PFSK-1 (cell line): ENCODE data around the gene NKX2-8. TPM values are rescaled to one million over a fixed set of nuclear protein-coding genes. Genes with fewer than 3 reads are reported as not detected.

Experiments used
- FOXP2 ChIP-seq: optimal IDR thresholded peaks from 2 replicates; pipeline ENCODE3; 2011; ENCODE audit warnings: borderline replicate concordance, control low read depth, inconsistent platforms; ENCODE audit not compliant: insufficient read depth; ENCODE audit errors: extremely low read length, extremely low read depth
- POLR2AphosphoS5 ChIP-seq: IDR thresholded peaks from 2 replicates; pipeline ENCODE4 v1.6.1; 2012; ENCODE audit warnings: low read depth, mild to moderate bottlenecking, control low read depth, low read length, moderate library complexity
- REST ChIP-seq, 2 experiments: IDR thresholded peaks; 2 replicates each; pipeline versions ENCODE4 v1.6.1 to v1.8.0; 2011 to 2012; ENCODE audit warnings: low read depth in 2 of 2, low read length in 2 of 2, control low read depth in 1 of 2, inconsistent platforms in 1 of 2, mild to moderate bottlenecking in 1 of 2, moderate library complexity in 1 of 2; ENCODE audit not compliant: insufficient read depth in 1 of 2
- SIN3A ChIP-seq: IDR thresholded peaks from 2 replicates; pipeline ENCODE4 v1.6.1; 2012; ENCODE audit warnings: mild to moderate bottlenecking, low read length, moderate library complexity, borderline replicate concordance; ENCODE audit not compliant: insufficient read depth
- TAF1 ChIP-seq: IDR thresholded peaks from 2 replicates; pipeline ENCODE4 v1.6.1; 2012; ENCODE audit warnings: low read length, control low read depth, borderline replicate concordance; ENCODE audit not compliant: insufficient read depth
- polyA plus RNA-seq: library from polyadenylated mRNA; unstranded; fragments of >200 nt; gene quantifications from one replicate; pipeline ENCODE4 v1.2.1, GENCODE V29; 2012; ENCODE audit warnings: low read depth, missing spikeins; ENCODE audit not compliant: insufficient read length

NKX2-8 gene
- not detected for polyA plus RNA-seq

DNA sequence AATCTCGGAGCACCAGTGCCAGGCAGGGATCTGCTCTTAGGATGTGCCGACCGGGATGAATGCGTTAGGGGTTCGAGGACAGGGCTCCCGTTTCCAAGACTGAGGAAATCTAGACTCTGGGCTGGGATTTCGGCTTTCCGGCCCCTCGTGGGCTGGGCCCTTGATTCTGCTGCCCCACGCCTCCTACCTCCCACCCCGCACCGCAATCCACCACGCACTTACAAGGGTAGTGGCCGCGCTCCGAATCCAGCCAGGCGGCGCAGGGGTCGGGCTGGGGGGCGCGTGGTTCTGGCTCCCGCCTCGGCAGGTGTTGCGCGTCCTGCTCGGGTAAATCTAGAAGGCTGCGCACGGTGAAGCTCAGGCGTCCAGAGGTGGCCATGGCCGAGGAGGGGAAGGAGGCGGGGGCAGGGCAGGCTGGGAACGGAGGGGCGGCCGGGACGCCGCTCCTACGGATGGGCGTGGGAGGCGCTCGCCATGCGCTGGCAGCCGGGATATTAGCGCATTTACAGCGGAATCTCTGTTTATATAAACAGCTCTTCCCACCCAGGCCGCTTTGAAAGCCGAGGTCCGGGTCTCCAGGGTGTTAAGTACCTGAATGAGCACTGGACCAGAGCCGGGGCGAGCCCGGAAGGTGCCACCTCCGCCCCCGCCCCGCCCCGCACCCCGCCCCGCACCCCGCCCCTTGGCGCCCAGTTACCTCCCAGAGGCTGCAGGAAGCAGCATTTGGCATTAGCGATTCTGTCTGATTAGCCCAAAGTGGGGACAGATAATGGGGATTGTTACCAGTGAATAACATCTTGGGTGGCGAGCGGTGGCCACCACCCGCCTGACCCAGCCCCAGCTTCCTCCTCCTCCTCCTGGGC is at the start of gene NKX2-8:
NKX2-8 (minus strand) TSS at position 604 of the 863 bp plus-strand sequence; CDS start at position 379, 225 bp downstream.
- TF ChIP-seq SIN3A (no peak), FOXP2 (no peak), REST (IDR thresholded peaks at IDR 0.05; ENCODE audit: insufficient read depth in 1 of 2, low read depth in 2 of 2, low read length in 2 of 2) (no peak), TAF1 (no peak), POLR2AphosphoS5 (no peak)

DNA sequence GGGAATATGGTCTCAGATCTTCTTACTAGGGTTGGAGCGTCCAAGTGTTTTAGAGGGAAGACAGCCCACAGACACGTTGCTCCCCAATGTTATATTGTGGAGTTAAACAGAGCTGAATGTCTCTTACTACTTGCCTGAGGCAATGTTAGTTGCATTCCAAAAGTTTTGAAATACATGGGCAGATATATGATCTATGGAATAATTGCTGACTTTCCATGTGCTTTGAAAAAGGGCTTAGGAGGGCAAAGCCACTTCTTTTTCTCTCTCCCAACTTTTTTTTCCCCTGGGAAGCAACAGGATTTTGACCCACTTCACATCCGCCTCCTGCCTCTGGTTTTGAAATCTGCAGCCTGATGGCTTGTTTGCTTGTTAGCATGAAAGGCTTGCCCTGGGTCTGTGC is 45.6 kb upstream of the NKX2-8 start:
- TF ChIP-seq TAF1 (no peak), REST (IDR thresholded peaks at IDR 0.05; ENCODE audit: insufficient read depth in 1 of 2, low read depth in 2 of 2, low read length in 2 of 2) (no peak), SIN3A (no peak), POLR2AphosphoS5 (no peak), FOXP2 (no peak)

- TF ChIP-seq POLR2AphosphoS5 (no peak), SIN3A (no peak), TAF1 (no peak), REST (IDR thresholded peaks at IDR 0.05; ENCODE audit: insufficient read depth in 1 of 2, low read depth in 2 of 2, low read length in 2 of 2) (no peak), FOXP2 (no peak)
Observed at GRCh38 chr14:36626151-36626550, 43.7 kb upstream of the NKX2-8 start.

- TF ChIP-seq POLR2AphosphoS5, result no peak
- no peak for TF ChIP-seq FOXP2
- no peak for TF ChIP-seq TAF1
- no peak for TF ChIP-seq REST (IDR thresholded peaks at IDR 0.05; ENCODE audit: insufficient read depth in 1 of 2, low read depth in 2 of 2, low read length in 2 of 2)
- no peak for TF ChIP-seq SIN3A
Observed at GRCh38 chr14:36625436-36625835, 43.0 kb upstream of the NKX2-8 start.
